NCI-H187 treated with DMSO at 0.1 percent for 48 hours (cell line): ENCODE measurements around the gene EXOSC5.

Source experiments
- DNase-seq: peaks from one replicate; lab custom pipeline; 2025; lab: John Stamatoyannopoulos, UW

Gene EXOSC5

DNA sequence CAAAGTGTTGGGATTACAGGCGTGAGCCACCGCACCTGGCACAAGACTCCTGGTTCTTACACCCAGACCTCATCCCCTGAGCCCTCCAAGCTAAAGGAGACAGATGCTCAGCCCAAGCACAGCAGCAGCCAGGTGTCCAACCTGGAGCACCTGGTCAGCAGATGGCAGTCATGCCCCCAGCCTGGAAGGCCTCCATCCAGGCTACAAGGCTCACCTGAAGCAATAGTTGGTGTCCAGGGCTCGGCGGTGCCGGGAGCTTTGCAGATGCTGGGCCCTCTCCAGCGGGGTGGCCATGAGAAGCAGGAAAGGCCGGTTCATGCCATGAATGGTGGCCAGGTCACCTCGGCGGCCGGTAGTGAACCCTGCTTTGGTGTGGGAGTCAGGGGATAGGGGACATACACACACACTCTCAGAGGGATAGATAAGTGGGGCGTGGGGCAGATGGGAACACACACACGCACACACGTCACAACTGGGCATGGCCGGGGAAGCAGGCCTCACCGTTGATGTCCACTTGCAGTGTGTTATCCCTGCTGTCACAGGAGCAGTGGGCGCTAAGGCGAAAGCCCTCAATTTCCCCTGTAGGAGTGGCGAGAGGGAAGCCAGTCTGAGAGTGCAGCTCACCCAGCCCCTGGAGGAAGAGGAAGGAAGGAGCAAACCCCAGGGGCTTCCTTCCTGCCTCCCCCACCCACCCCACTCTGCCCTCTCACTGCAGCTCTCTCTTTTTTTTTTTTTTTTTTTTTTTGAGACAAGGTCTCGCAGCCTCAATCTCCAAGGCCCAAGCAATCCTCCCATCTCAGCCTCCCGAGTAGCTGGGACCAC, 55.3 kb downstream of the EXOSC5 start:
- no peak for DNase-seq

DNA sequence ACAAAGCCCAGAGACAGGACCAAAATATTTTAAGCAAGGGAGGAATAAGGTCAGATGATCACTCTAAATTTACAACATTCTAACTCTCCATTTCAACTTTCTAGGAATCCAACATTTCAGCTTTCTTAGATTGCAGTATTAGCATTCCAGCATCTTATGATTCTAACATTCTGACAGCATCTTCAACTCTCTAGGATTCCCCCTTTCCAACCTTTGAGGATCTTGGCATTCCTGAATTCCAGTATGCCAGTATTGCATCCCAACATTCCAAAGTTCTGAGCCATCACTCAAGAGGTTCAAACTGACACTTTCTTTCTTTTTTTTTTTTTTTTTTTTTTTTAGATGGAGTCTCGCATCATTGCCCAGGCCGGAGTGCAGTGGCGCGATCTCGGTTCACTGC, 57.2 kb downstream of the EXOSC5 start:
- DNase-seq = no peak
